Choroid plexus epithelial cell (primary cell): ENCODE data around the gene OS9.
"Not testable (repeated sequence)": the region's sequence is repeated elsewhere in the genome, so short reads cannot be mapped to it uniquely, and the experiment has no call there.

Source experiments
- DNase-seq: peaks from one replicate; pipeline ENCODE4 v3.0.0-alpha.2; 2010; ENCODE audit warnings: low read depth
- H3K4me3 ChIP-seq: 2 replicates; pipeline ENCODE4 v1.5.1; 2011; ENCODE audit warnings: low read depth, mild to moderate bottlenecking, control low read depth, low read length, moderate library complexity
- TF ChIP-seq, protein P1 (sequence below): conservative IDR thresholded peaks from 2 replicates; pipeline ENCODE4 v1.5.1; 2011; ENCODE audit warnings: low read depth, mild to moderate bottlenecking, control low read depth, inconsistent platforms, low read length, moderate library complexity

Gene OS9, protein sequence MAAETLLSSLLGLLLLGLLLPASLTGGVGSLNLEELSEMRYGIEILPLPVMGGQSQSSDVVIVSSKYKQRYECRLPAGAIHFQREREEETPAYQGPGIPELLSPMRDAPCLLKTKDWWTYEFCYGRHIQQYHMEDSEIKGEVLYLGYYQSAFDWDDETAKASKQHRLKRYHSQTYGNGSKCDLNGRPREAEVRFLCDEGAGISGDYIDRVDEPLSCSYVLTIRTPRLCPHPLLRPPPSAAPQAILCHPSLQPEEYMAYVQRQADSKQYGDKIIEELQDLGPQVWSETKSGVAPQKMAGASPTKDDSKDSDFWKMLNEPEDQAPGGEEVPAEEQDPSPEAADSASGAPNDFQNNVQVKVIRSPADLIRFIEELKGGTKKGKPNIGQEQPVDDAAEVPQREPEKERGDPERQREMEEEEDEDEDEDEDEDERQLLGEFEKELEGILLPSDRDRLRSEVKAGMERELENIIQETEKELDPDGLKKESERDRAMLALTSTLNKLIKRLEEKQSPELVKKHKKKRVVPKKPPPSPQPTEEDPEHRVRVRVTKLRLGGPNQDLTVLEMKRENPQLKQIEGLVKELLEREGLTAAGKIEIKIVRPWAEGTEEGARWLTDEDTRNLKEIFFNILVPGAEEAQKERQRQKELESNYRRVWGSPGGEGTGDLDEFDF

DNA sequence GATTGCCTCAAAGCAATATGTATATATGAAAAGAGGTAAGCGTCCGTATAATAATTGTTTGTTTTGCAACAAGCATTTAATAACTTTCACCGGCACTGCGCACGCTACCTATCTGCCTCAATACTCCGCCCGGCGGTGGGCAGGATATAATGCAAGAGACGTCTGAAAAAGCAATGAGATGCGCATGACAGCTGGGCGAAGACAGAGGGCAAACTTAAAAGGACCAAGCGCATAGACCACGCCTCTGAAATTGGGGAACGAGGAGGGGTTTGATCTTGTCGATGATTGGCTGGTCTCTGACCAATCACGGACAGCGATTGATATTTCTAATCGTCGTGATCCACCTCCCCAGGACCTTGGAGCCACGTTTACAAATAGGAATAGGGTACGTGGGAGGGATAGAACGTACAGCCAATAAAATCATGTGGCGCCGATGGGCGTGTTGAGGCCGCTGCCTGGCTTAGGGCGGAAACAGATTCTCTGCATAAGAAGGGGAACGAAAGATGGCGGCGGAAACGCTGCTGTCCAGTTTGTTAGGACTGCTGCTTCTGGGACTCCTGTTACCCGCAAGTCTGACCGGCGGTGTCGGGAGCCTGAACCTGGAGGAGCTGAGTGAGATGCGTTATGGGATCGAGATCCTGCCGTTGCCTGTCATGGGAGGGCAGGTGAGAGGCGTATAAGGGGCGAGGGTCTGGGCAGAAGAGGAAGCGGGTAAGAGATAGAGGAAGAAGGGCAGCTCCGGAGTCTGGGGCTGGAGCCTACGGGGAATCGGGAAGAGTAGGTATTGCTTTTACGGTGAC, at the start of gene OS9:
Gene OS9 (plus strand): TSS at position 474 of the 800 bp plus-strand sequence. CDS start 30 bp downstream, at position 504.
- peak within 1 kb of the TSS; percentile 90 for H3K4me3 ChIP-seq
- DNase-seq: peak; percentile 100
- TF ChIP-seq, protein P1, sequence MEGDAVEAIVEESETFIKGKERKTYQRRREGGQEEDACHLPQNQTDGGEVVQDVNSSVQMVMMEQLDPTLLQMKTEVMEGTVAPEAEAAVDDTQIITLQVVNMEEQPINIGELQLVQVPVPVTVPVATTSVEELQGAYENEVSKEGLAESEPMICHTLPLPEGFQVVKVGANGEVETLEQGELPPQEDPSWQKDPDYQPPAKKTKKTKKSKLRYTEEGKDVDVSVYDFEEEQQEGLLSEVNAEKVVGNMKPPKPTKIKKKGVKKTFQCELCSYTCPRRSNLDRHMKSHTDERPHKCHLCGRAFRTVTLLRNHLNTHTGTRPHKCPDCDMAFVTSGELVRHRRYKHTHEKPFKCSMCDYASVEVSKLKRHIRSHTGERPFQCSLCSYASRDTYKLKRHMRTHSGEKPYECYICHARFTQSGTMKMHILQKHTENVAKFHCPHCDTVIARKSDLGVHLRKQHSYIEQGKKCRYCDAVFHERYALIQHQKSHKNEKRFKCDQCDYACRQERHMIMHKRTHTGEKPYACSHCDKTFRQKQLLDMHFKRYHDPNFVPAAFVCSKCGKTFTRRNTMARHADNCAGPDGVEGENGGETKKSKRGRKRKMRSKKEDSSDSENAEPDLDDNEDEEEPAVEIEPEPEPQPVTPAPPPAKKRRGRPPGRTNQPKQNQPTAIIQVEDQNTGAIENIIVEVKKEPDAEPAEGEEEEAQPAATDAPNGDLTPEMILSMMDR: peak; percentile 87

DNA sequence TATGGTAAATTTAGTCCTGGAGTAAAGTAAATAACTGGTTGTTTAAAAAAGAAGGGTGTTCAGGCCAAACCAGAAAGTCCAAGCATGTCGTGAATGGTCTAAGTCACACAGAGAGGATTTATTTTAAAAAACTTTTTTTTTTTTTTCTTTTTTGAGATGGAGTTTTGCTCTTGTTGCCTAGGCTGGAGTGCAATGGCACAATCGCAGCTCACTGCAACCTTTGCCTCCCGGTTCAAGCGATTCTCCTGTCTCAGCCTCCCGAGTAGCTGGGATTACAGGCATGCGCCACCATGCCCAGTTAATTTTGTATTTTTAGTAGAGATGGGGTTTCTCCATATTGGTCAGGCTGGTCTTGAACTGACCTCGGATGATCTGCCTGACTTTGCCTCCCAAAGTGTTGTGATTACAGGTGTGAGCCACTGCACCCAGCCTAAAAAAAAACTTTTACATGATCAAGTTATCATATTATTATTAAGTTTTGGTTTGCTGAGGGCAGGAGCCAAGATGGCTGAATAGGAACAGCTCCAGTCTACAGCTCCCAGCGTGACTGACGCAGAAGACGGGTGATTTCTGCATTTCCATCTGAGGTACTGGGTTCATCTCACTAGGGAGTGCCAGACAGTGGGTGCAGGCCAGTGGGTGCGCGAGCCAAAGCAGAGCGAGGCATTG, 47.8 kb upstream of the OS9 start:
- H3K4me3 ChIP-seq: not testable (repeated sequence)
- peak; percentile 22 for DNase-seq

DNA sequence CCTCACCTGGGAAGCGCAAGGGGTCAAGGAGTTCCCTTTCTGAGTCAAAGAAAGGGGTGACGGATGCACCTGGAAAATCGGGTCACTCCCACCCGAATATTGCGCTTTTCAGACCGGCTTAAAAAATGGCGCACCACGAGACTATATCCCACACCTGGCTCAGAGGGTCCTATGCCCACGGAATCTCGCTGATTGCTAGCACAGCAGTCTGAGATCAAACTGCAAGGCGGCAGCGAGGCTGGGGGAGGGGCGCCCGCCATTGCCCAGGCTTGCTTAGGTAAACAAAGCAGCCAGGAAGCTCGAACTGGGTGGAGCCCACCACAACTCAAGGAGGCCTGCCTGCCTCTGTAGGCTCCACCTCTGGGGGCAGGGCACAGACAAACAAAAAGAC, 47.3 kb upstream of the OS9 start:
- DNase-seq: not testable (repeated sequence)

DNA sequence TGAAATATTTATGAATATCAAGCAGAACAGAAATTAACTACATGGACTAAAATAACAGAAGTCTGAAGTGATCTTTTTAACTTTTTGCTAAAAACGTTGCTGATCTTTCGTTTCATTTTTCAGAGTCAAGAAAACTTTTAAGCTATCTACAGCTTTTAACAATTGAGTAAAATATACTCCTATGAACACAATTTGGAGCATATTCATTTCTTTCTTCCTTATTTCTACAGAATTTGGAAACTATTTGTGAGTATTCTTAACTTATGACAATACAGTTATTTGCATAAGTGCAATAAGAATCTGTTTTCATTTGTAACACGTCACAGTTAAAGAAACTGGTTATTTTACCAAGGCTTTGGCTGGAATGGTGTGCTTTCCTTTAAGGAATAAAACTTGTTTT, 39.9 kb upstream of the OS9 start:
- TF ChIP-seq, protein P1: no peak
- DNase-seq: no peak
- no peak overlapping the region for H3K4me3 ChIP-seq

More for the DNA sequence above, 47.3 kb upstream of the OS9 start:
- not testable (repeated sequence) for H3K4me3 ChIP-seq

DNA sequence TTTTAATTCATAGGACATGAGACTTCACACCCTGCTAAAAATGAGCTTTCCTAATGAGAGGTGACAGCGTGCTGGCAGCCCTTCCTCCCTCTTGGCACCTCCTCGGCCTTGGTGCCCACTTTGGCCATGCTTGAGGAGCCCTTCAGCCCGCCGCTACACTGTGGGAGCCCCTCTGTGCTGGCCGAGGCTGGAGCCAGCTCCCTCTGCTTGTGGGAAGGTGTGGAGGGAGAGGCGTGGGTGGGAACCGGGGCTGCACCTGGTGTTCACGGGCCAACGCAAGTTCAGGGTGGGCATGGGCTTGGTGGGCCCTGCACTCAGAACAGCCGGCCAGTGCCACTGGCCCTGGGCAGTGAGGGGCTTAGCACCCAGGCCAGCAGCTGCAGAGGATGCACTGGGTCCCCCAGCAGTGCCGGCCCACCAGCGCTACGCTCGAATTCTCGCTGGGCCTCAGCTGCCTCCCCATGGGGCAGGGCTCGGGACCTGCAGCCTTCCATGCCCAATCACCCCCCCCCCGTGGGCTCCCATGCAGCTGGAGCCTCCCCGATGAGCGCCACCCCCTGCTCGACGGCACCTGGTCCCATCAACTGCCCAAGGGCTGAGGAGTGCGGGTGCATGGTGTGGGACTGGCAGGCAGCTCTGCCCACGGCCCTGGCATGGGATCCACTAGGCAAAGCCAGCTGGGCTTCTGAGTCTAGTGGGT, 38.2 kb upstream of the OS9 start:
- TF ChIP-seq, protein P1: no peak
- DNase-seq: no peak
- no peak overlapping the region for H3K4me3 ChIP-seq

DNA sequence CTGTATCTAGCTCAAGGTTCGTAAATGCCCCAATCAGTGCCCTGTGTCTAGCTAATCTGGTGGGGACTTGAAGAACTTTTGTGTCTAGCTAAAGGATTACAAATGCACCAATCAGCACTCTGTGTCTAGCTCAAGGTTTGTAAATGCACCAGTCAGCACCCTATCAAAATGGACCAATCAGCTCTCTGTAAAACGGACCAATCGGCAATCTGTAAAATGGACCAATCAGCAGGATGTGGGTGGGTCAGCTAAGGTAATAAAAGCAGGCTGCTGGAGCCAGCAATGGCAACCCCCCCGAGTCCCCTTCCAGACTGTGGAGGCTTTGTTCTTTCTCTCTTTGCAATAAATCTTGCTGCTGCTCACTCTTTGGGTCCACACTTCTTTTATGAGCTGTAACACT, 37.5 kb upstream of the OS9 start:
- DNase-seq, H3K4me3 ChIP-seq: not testable (repeated sequence)

DNA sequence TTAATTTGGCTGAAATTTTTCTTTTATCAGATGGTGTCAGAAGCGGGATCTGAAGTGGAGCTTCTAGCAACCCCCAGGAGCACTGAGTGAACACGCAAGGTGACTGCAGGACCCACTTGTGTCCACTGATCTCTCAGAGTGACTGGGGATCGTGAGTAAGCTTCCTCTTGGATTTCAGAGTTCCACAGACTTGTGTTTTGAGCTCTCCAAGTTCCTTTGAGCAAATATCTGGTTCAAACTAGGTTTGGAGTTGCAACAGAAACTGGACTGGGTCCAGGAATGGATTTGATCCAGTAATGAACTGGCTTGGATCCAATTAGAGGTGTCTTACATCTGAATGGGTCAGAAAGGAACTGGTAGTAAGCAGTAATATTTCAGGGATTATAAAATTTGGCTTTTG, 36.2 kb upstream of the OS9 start:
- TF ChIP-seq, protein P1: no peak
- DNase-seq: peak; percentile 68
- H3K4me3 ChIP-seq: no peak overlapping the region

DNA sequence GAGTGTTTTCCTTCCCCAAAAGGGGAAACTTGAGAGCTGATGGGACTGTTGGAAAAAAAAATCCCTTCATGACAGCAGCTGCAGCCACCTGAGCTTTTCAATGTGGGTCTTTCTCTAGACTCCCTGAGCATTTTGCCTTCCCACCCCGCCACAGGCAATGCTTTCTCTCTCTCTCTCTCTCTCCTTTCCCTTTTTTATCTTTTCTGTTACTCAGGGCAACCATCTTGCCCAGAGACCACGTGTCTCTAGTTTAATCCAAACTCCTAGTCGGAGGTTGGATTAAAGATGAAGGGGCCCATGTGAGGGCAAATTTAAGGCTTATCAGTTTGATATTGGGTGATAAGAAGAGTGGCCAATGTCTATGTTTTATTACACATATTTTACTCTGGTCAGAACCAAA, 35.0 kb upstream of the OS9 start:
- DNase-seq: no peak
- TF ChIP-seq, protein P1: no peak
- H3K4me3 ChIP-seq: no peak overlapping the region
